Measurements from ENCODE around the gene SPRYD7. TPM values are rescaled to one million over a fixed set of nuclear protein-coding genes. Genes with fewer than 3 reads are reported as not detected.

The SPRYD7 gene
- total RNA-seq, 1 experiment from 2014 or later = 6.2 TPM

DNA sequence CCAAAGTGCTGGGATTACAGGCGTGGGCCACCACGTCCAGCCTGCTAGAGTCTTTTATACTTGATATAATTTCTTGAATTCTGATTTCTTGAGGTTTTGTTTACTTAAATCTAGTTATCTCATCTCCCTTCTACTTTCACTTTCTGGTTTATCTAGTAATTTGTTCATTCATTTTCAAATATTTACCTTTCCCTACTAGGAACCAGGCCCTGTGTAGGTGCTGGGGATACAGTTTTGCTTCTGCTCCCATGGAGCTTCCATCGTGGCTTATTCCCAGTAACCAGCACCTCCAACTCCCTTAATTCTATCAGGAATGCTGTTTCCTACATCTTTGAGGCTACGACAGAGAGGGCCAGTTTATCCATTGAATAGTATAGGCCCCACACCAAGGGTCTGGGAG, 36.6 kb upstream of the SPRYD7 start:
- intact Hi-C loops (cut with micrococcal nuclease; ENCODE audit: unreplicated experiment) = no loop called here
- in situ Hi-C loops (cut with HindIII; ENCODE audit: low pct_unique_long_range_greater_than_20kb, low sequenced_read_pairs) = no loop called here
- CTCF ChIA-PET = no interaction called here

DNA sequence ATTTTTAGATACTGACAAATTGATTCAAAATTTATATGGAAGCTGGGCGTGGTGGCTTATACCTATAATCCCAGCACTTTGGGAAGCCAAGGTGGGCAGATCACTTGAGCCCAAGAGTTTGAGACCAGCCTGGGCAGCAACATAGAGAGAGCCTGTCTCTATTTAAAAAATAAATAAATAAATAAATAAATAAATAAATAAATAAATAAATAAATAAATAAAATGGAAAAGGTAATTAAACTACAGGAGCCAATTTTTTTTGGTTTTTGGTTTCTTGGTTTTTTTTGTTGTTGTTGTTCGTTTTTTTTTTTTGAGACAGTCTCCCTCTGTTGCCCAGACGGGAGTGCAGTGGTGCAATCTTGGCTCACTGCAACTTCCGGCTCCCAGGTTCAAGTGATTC, 31.3 kb upstream of the SPRYD7 start:
- no TSS peak for BruUV-seq (replicated peaks)
- H3K27ac ChIP-seq (ENCODE audit: low read length) = no peak overlapping the region
- no peaks in the 10 kb centered on the region for H3K9me3 ChIP-seq (ENCODE audit: control insufficient read depth, insufficient read depth, low read depth, low read length)
- ATAC-seq (no peak), DNase-seq (ENCODE audit: low read depth, low spot score) (no peak)
- TF ChIP-seq, protein P1, sequence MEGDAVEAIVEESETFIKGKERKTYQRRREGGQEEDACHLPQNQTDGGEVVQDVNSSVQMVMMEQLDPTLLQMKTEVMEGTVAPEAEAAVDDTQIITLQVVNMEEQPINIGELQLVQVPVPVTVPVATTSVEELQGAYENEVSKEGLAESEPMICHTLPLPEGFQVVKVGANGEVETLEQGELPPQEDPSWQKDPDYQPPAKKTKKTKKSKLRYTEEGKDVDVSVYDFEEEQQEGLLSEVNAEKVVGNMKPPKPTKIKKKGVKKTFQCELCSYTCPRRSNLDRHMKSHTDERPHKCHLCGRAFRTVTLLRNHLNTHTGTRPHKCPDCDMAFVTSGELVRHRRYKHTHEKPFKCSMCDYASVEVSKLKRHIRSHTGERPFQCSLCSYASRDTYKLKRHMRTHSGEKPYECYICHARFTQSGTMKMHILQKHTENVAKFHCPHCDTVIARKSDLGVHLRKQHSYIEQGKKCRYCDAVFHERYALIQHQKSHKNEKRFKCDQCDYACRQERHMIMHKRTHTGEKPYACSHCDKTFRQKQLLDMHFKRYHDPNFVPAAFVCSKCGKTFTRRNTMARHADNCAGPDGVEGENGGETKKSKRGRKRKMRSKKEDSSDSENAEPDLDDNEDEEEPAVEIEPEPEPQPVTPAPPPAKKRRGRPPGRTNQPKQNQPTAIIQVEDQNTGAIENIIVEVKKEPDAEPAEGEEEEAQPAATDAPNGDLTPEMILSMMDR (IDR thresholded peaks at IDR 0.05) = no peak
- TF ChIP-seq TCF7L2 (IDR thresholded peaks at IDR 0.05; ENCODE audit: low read depth, low read length) (no peak), REST (IDR thresholded peaks at IDR 0.05; ENCODE audit: insufficient read depth in 1 of 2, low read depth in 2 of 2, low read length in 1 of 2) (no peak), POLR2AphosphoS5 (IDR thresholded peaks at IDR 0.05; ENCODE audit: low read depth, low read length) (no peak), SIN3A (IDR thresholded peaks at IDR 0.05; ENCODE audit: borderline replicate concordance, insufficient read depth, low read depth, low read length) (no peak)
- CTCF ChIA-PET = no interaction called here
- H3K4me1 ChIP-seq (ENCODE audit: control insufficient read depth, insufficient read depth, low read length) = no peaks in the 10 kb centered on the region
- H3K4me3 ChIP-seq (ENCODE audit: low read depth in 2 of 2, low read length in 2 of 2) = no peak overlapping the region
- intact Hi-C loops (cut with micrococcal nuclease; ENCODE audit: unreplicated experiment) = no loop called here
- no peaks in the 10 kb centered on the region for H3K27me3 ChIP-seq (ENCODE audit: control insufficient read depth, insufficient read depth, low read length)
- POLR2A ChIA-PET = interaction anchor here (0.7 kb wide), 1 partner anchor 23 kb away, joined by 3 read pairs; no protein-coding TSS in a partner anchor
- no peaks in the 10 kb centered on the region for H3K36me3 ChIP-seq (ENCODE audit: control insufficient read depth, insufficient read depth, low read length)
- in situ Hi-C loops (cut with HindIII; ENCODE audit: low pct_unique_long_range_greater_than_20kb, low sequenced_read_pairs) = no loop called here

More for the DNA sequence above, 36.6 kb upstream of the SPRYD7 start:
- Histone ChIP-seq H3K27me3 (ENCODE audit: control insufficient read depth, insufficient read depth, low read length) (no peaks in the 10 kb centered on the region), H3K27ac (ENCODE audit: low read length) (no peak overlapping the region), H3K9me3 (ENCODE audit: control insufficient read depth, insufficient read depth, low read depth, low read length) (no peaks in the 10 kb centered on the region), H3K4me3 (ENCODE audit: low read depth in 2 of 2, low read length in 2 of 2) (no peak overlapping the region), H3K4me1 (ENCODE audit: control insufficient read depth, insufficient read depth, low read length) (no peaks in the 10 kb centered on the region), H3K36me3 (ENCODE audit: control insufficient read depth, insufficient read depth, low read length) (no peaks in the 10 kb centered on the region)
- ATAC-seq (no peak), DNase-seq (ENCODE audit: low read depth, low spot score) (no peak)
- BruUV-seq (replicated peaks) = no TSS peak
- POLR2A ChIA-PET = no interaction called here
- no peak for TF ChIP-seq POLR2AphosphoS5 (IDR thresholded peaks at IDR 0.05; ENCODE audit: low read depth, low read length)
- TF ChIP-seq TCF7L2 (IDR thresholded peaks at IDR 0.05; ENCODE audit: low read depth, low read length) = no peak
- TF ChIP-seq, protein P1 (IDR thresholded peaks at IDR 0.05) = no peak
- no peak for TF ChIP-seq REST (IDR thresholded peaks at IDR 0.05; ENCODE audit: insufficient read depth in 1 of 2, low read depth in 2 of 2, low read length in 1 of 2)
- no peak for TF ChIP-seq SIN3A (IDR thresholded peaks at IDR 0.05; ENCODE audit: borderline replicate concordance, insufficient read depth, low read depth, low read length)

Measured in Panc1 (cell line).